Mesenchymal stem cell (in vitro differentiated cells and primary cell): ENCODE results near the gene LHFPL6.

Experiments
- DNase-seq: peaks from one replicate; pipeline ENCODE4 v3.0.0-alpha.2; 2013
- H2AFZ ChIP-seq: one replicate; pipeline ENCODE4 v1.6.1; 2013; ENCODE audit warnings: low read depth, mild to moderate bottlenecking, control low read depth, inconsistent platforms, low read length, moderate library complexity
- H2AK5ac ChIP-seq: 2 replicates; pipeline ENCODE4 v1.6.1; 2013; ENCODE audit warnings: low read length, moderate library complexity, mild to moderate bottlenecking, inconsistent platforms; ENCODE audit not compliant: severe bottlenecking
- H2BK120ac ChIP-seq: one replicate; pipeline ENCODE4 v1.6.1; 2013; ENCODE audit warnings: low read depth, mild to moderate bottlenecking, inconsistent platforms, low read length, moderate library complexity
- H2BK12ac ChIP-seq, 2 experiments: one replicate each; pipeline ENCODE4 v1.6.1; 2013; ENCODE audit warnings: inconsistent platforms in 2 of 2, low read length in 2 of 2, mild to moderate bottlenecking in 2 of 2, moderate library complexity in 2 of 2, control low read depth in 1 of 2
- H2BK15ac ChIP-seq: one replicate; pipeline ENCODE4 v1.6.1; 2013; ENCODE audit warnings: mild to moderate bottlenecking, low read depth, inconsistent platforms; ENCODE audit not compliant: poor library complexity, severe bottlenecking
- H2BK5ac ChIP-seq: 2 replicates; pipeline ENCODE4 v1.6.1; 2013; ENCODE audit warnings: low read depth, mild to moderate bottlenecking, low read length, control low read depth, inconsistent platforms; ENCODE audit not compliant: poor library complexity, severe bottlenecking
- H3K14ac ChIP-seq, 2 experiments: one replicate each; pipeline ENCODE4 v1.6.1; 2013; ENCODE audit warnings: inconsistent platforms in 2 of 2, low read length in 2 of 2, control low read depth in 1 of 2, mild to moderate bottlenecking in 1 of 2, moderate library complexity in 1 of 2
- H3K18ac ChIP-seq, 2 experiments: one replicate each; pipeline ENCODE4 v1.6.1; 2013; ENCODE audit warnings: inconsistent platforms in 2 of 2, low read length in 2 of 2, control low read depth in 1 of 2, low read depth in 1 of 2, mild to moderate bottlenecking in 1 of 2
- H3K23ac ChIP-seq, 2 experiments: one replicate each; pipeline ENCODE4 v1.6.1; 2013; ENCODE audit warnings: inconsistent platforms in 2 of 2, low read length in 2 of 2, mild to moderate bottlenecking in 2 of 2, moderate library complexity in 2 of 2, control low read depth in 1 of 2
- H3K27ac ChIP-seq: 2 replicates; pipeline ENCODE4 v1.5.1; 2013; ENCODE audit warnings: mild to moderate bottlenecking, moderate library complexity, low read length, control low read depth, inconsistent platforms; ENCODE audit not compliant: poor library complexity, severe bottlenecking
- H3K27me3 ChIP-seq, 2 experiments: 2 replicates each; pipeline versions ENCODE4 v1.6.1 to v1.7.0; 2013; ENCODE audit warnings: low read length in 2 of 2, mild to moderate bottlenecking in 2 of 2, moderate library complexity in 2 of 2, control low read depth in 1 of 2, inconsistent platforms in 1 of 2; ENCODE audit not compliant: control insufficient read depth in 1 of 2, insufficient read depth in 1 of 2
- H3K36me3 ChIP-seq, 2 experiments: 2 replicates each; pipeline versions ENCODE4 v1.6.1 to v1.7.0; 2013; ENCODE audit warnings: low read length in 2 of 2, control low read depth in 1 of 2, inconsistent platforms in 1 of 2, low read depth in 1 of 2, mild to moderate bottlenecking in 1 of 2; ENCODE audit not compliant: insufficient read depth in 2 of 2, control insufficient read depth in 1 of 2
- H3K4ac ChIP-seq, 2 experiments: one replicate each; pipeline ENCODE4 v1.6.1; 2013; ENCODE audit warnings: inconsistent platforms in 2 of 2, low read length in 2 of 2, mild to moderate bottlenecking in 2 of 2, moderate library complexity in 2 of 2, control low read depth in 1 of 2, low read depth in 1 of 2
- H3K4me1 ChIP-seq: 2 replicates; pipeline ENCODE4 v1.6.1; 2013; ENCODE audit warnings: low read depth, low read length, control low read depth; ENCODE audit not compliant: control insufficient read depth, insufficient read depth
- H3K4me2 ChIP-seq: 2 replicates; pipeline ENCODE4 v1.6.1; 2013; ENCODE audit warnings: low read length, mild to moderate bottlenecking, inconsistent platforms; ENCODE audit not compliant: poor library complexity, severe bottlenecking
- H3K4me3 ChIP-seq, 2 experiments: 2 replicates each; pipeline versions ENCODE4 v1.5.1 to v1.7.0; 2013; ENCODE audit warnings: low read length in 2 of 2, mild to moderate bottlenecking in 2 of 2, control low read depth in 1 of 2, low read depth in 1 of 2; ENCODE audit not compliant: insufficient read depth in 1 of 2
- H3K79me1 ChIP-seq: replicated peaks from 2 replicates; pipeline ENCODE4 v1.6.1; 2013; ENCODE audit warnings: mild to moderate bottlenecking, control low read depth, low read length, inconsistent platforms; ENCODE audit not compliant: poor library complexity, severe bottlenecking
- H3K9ac ChIP-seq: 2 replicates; pipeline ENCODE4 v1.7.0; 2013; ENCODE audit warnings: mild to moderate bottlenecking, low read length, moderate library complexity
- H3K9me3 ChIP-seq: 2 replicates; pipeline ENCODE4 v1.7.0; 2013; ENCODE audit warnings: mild to moderate bottlenecking, low read length; ENCODE audit not compliant: control insufficient read depth
- H4K8ac ChIP-seq: one replicate; pipeline ENCODE4 v1.6.1; 2013; ENCODE audit warnings: inconsistent platforms, mild to moderate bottlenecking, low read length, moderate library complexity
- H4K91ac ChIP-seq: one replicate; pipeline ENCODE4 v1.6.1; 2013; ENCODE audit warnings: mild to moderate bottlenecking, low read length, inconsistent platforms
- WGBS: methylation state at CpG from one replicate; pipeline ENCODE4 v1.1.7; 2013; ENCODE audit warnings: mixed read lengths; 5-methylcytosine and 5-hydroxymethylcytosine counted together

The LHFPL6 gene

DNA sequence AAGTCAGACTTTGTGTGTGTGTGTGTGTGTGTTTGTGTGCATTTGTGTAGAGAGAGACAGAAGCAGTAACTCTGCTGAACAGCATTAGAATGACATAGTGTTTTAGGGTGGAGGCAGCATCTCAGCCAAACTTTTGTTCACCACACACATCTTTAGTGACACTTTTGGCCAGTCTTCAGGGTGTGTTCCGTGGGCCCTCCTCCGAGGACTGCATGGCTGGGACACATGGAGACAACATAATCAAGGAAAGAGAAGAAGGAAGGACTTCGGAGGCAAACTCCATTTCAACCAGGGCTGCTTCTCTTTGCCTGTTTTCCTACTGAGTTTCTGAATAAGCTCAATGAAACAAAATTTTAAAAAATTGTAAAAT lies 205.1 kb downstream of the LHFPL6 start:
- no peak overlapping the region for H2BK15ac ChIP-seq
- no peak overlapping the region for H2BK12ac ChIP-seq
- H3K79me1 ChIP-seq: peaks cover 19% of the 10 kb centered on the region
- H3K9ac ChIP-seq: peak overlapping the region; percentile 0
- DNase-seq: no peak
- no peak overlapping the region for H3K4ac ChIP-seq
- no peak overlapping the region for H3K27ac ChIP-seq
- no peak overlapping the region for H3K14ac ChIP-seq
- H3K23ac ChIP-seq: no peak overlapping the region
- no peak overlapping the region for H2AFZ ChIP-seq
- H3K4me1 ChIP-seq: peaks cover 2% of the 10 kb centered on the region
- H2BK5ac ChIP-seq: no peak overlapping the region
- no peaks in the 10 kb centered on the region for H3K9me3 ChIP-seq
- H3K36me3 ChIP-seq: no peaks in the 10 kb centered on the region
- no peak overlapping the region for H3K4me2 ChIP-seq
- no peak overlapping the region for H2AK5ac ChIP-seq
- H3K27me3 ChIP-seq: no peaks in the 10 kb centered on the region
- no peak overlapping the region for H4K91ac ChIP-seq
- peak overlapping the region in 1 of 2 experiments; percentile 35 for H3K4me3 ChIP-seq
- no peak overlapping the region for H2BK120ac ChIP-seq
- peak overlapping the region in 1 of 2 experiments; percentile 30 for H3K18ac ChIP-seq
- WGBS: no CpG with 5 or more reads among the region's 3 CpGs
- H4K8ac ChIP-seq: no peak overlapping the region

DNA sequence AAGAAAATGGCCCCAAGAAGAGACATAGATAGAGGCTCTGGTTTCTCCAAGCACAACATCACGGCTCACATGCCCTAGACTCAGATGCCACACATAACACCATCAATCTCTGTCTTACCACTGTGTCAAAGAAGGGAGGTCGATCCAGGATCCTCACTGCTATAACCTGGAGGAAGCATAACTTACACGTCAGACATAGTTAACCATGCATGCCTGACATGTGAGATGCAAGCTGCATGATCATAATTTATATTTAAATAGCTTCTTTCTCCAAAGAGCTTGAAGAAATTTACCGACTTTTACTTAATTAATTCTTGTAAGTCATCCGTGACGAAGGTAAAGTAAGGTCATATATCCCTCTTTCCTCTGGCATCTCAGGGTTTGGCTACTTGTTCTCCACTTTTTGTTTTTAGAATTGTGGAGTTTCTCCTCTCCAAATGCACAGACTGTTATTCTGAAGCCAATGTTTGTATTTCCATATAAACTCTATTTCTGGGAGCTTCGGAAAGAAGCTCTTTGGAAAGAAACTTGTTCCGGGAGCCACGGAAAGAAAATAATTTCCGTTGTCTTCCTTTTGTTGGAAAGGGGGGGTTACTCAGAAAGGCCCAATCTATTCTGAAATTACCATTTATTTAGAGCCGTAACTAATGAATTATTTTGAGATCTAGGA lies 205.6 kb downstream of the LHFPL6 start:
- Histone ChIP-seq H3K9me3 (no peaks in the 10 kb centered on the region), H3K4me3 (peak overlapping the region in 1 of 2 experiments; percentile 35), H3K36me3 (no peaks in the 10 kb centered on the region), H3K9ac (peak overlapping the region; percentile 0), H3K4me1 (peaks cover 2% of the 10 kb centered on the region), H2BK5ac (no peak overlapping the region), H3K79me1 (peaks cover 19% of the 10 kb centered on the region), H3K23ac (no peak overlapping the region), H2BK15ac (no peak overlapping the region), H3K27me3 (no peaks in the 10 kb centered on the region), H3K4ac (no peak overlapping the region), H3K4me2 (no peak overlapping the region), H2BK120ac (no peak overlapping the region), H2BK12ac (no peak overlapping the region), H2AFZ (no peak overlapping the region), H4K91ac (no peak overlapping the region), H3K18ac (peak overlapping the region in 1 of 2 experiments; percentile 30), H3K14ac (no peak overlapping the region), H3K27ac (no peak overlapping the region), H2AK5ac (no peak overlapping the region), H4K8ac (no peak overlapping the region)
- 95% methylated on average over 10 of the region's 11 CpGs for WGBS
- no peak for DNase-seq

DNA sequence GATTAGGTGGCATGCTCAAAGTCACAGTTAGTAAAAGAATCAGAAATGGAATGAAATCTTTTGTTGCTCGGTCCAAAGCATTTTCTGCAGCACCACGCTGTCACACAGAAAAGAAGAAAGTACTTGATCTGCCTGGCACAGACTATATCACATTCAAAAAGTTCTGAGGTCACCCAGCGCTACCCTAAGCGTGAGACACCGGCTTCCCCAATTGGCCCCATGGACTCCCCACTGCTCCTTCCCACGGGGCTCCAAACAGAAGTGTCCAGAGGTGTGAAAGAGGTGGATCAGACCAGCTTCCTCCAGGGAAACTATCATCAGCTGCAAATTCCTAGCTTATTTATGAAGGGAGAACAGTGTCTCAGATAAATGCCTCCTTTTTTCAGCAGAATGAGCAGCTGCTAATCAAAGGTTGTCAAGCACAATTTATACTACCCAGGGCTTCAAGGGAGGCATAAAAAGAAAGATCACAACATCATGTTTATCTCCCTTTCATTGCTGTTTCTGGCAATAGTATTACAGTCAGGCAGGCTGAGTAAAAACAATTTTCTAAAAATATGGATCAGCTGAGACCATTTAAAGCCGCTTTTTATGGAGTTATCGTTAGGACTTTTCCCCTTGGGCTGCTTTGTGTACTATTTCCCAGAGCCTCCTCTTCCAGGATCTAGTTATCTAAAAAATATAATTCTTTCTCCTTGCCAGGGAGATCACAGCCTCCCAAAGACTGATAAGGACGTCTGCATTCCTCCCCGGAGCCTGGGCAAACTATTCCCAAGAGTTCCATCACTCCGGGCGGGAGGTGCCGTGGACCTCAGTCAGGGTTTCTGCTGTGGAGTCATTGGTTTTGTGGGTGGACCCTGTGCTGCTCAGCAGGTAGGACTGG lies 208.0 kb downstream of the LHFPL6 start:
- H3K14ac ChIP-seq: no peak overlapping the region
- H3K27me3 ChIP-seq: no peaks in the 10 kb centered on the region
- no peak overlapping the region for H2AFZ ChIP-seq
- no peak overlapping the region for H2BK120ac ChIP-seq
- no peak overlapping the region for H4K91ac ChIP-seq
- H3K27ac ChIP-seq: no peak overlapping the region
- H3K4me2 ChIP-seq: no peak overlapping the region
- no peak overlapping the region for H2BK5ac ChIP-seq
- no peak overlapping the region for H3K18ac ChIP-seq
- no peak overlapping the region for H3K9ac ChIP-seq
- H2BK15ac ChIP-seq: peak overlapping the region; percentile 77
- H3K4me3 ChIP-seq: peak overlapping the region in 1 of 2 experiments; percentile 21
- 67% methylated on average over 13 of the region's 13 CpGs for WGBS
- H3K36me3 ChIP-seq: no peaks in the 10 kb centered on the region
- H3K23ac ChIP-seq: no peak overlapping the region
- no peak overlapping the region for H4K8ac ChIP-seq
- no peaks in the 10 kb centered on the region for H3K4me1 ChIP-seq
- H2AK5ac ChIP-seq: no peak overlapping the region
- DNase-seq: no peak
- peaks cover 22% of the 10 kb centered on the region for H3K79me1 ChIP-seq
- no peaks in the 10 kb centered on the region for H3K9me3 ChIP-seq
- H2BK12ac ChIP-seq: no peak overlapping the region
- H3K4ac ChIP-seq: no peak overlapping the region

DNA sequence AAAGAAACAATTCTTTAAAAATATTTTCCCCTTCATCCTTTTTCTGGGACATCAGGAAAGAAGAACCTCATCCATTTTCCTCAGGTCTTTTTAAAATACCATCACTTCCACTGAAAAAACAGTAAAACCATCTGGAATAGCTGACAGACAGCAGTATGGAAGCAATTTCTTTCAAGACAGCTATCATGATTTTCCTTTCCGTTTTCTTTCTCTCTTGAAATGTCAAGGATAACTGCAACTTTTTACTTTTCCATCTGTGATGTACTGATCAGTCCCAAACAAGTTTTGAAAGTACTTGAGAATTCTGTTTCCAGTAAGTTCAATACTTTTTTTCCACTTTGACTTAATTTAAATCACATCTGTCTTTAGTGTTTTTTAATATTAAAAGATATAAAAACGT lies 211.2 kb downstream of the LHFPL6 start:
- no peaks in the 10 kb centered on the region for H3K36me3 ChIP-seq
- no peak overlapping the region for H2BK120ac ChIP-seq
- H3K27ac ChIP-seq: no peak overlapping the region
- H3K79me1 ChIP-seq: peaks cover 20% of the 10 kb centered on the region
- no peak for DNase-seq
- no peak overlapping the region for H4K8ac ChIP-seq
- no peak overlapping the region for H2BK15ac ChIP-seq
- H3K4me1 ChIP-seq: no peaks in the 10 kb centered on the region
- H3K27me3 ChIP-seq: no peaks in the 10 kb centered on the region
- no peak overlapping the region for H3K14ac ChIP-seq
- no peaks in the 10 kb centered on the region for H3K9me3 ChIP-seq
- H3K23ac ChIP-seq: no peak overlapping the region
- H3K18ac ChIP-seq: no peak overlapping the region
- no peak overlapping the region for H2AFZ ChIP-seq
- H4K91ac ChIP-seq: no peak overlapping the region
- H2BK5ac ChIP-seq: no peak overlapping the region
- 100% methylated on average over 1 of the region's 2 CpGs for WGBS
- no peak overlapping the region for H3K4me2 ChIP-seq
- H3K9ac ChIP-seq: no peak overlapping the region
- no peak overlapping the region for H2AK5ac ChIP-seq
- H2BK12ac ChIP-seq: no peak overlapping the region
- no peak overlapping the region for H3K4me3 ChIP-seq
- no peak overlapping the region for H3K4ac ChIP-seq
